Measurements from ENCODE around the gene TUBB4A.

The TUBB4A gene

GRCh38 chr19:6457958-6458694, 44.0 kb downstream of the TUBB4A start:
- peak overlapping the region; percentile 54 for H3K4me3 ChIP-seq (ENCODE audit: insufficient read depth, low read length, poor library complexity, severe bottlenecking)

GRCh38 chr19:6455924-6456323, 46.2 kb downstream of the TUBB4A start:
- no peaks in the 10 kb centered on the region for H3K9me2 ChIP-seq (replicated peaks; ENCODE audit: insufficient read depth, low read length)
- peaks cover 6% of the 10 kb centered on the region; the same call in 1 of the 2 replicates for H3K36me3 ChIP-seq (ENCODE audit: low read length)
- no peaks in the 10 kb centered on the region for H3K9me3 ChIP-seq (ENCODE audit: insufficient read depth, low read length)
- no peak overlapping the region for H3K27ac ChIP-seq (ENCODE audit: low read depth, low read length)
- H3K27me3 ChIP-seq (ENCODE audit: low read length) = no peaks in the 10 kb centered on the region
- no peak overlapping the region for H3K4me2 ChIP-seq (ENCODE audit: low read depth, low read length, poor library complexity, severe bottlenecking)
- no peak overlapping the region for H2AFZ ChIP-seq (ENCODE audit: low read depth, low read length, severe bottlenecking)
- no peaks in the 10 kb centered on the region for H3K79me2 ChIP-seq (ENCODE audit: insufficient read depth, low read length)
- H3F3A ChIP-seq (ENCODE audit: insufficient read depth) = no peaks in the 10 kb centered on the region
- no peaks in the 10 kb centered on the region for H4K20me1 ChIP-seq (ENCODE audit: low read depth, low read length)
- TF ChIP-seq EZH2phosphoT487 (conservative IDR thresholded peaks at IDR 0.05; ENCODE audit: low read length) (no peak), CTCF (IDR thresholded peaks at IDR 0.05; ENCODE audit: insufficient read depth, low read length, poor library complexity, severe bottlenecking) (no peak)
- H3K4me3 ChIP-seq (ENCODE audit: insufficient read depth, low read length, poor library complexity, severe bottlenecking) = no peak overlapping the region
- H3K9ac ChIP-seq (ENCODE audit: low read length) = no peak overlapping the region

More at GRCh38 chr19:6457958-6458694, 44.0 kb downstream of the TUBB4A start:
- TF ChIP-seq CTCF (IDR thresholded peaks at IDR 0.05; ENCODE audit: insufficient read depth, low read length, poor library complexity, severe bottlenecking) (no peak), EZH2phosphoT487 (conservative IDR thresholded peaks at IDR 0.05; ENCODE audit: low read length) (no peak)
- H3K9me2 ChIP-seq (replicated peaks; ENCODE audit: insufficient read depth, low read length) = no peaks in the 10 kb centered on the region
- peak overlapping the region; percentile 68 for H3K9ac ChIP-seq (ENCODE audit: low read length)
- H3K4me2 ChIP-seq (ENCODE audit: low read depth, low read length, poor library complexity, severe bottlenecking) = peak overlapping the region; percentile 74
- H2AFZ ChIP-seq (ENCODE audit: low read depth, low read length, severe bottlenecking) = peak overlapping the region; percentile 42
- H3K27me3 ChIP-seq (ENCODE audit: low read length) = no peaks in the 10 kb centered on the region
- no peaks in the 10 kb centered on the region for H3F3A ChIP-seq (ENCODE audit: insufficient read depth)
- no peaks in the 10 kb centered on the region for H3K79me2 ChIP-seq (ENCODE audit: insufficient read depth, low read length)
- H3K9me3 ChIP-seq (ENCODE audit: insufficient read depth, low read length) = no peaks in the 10 kb centered on the region
- no peaks in the 10 kb centered on the region for H4K20me1 ChIP-seq (ENCODE audit: low read depth, low read length)
- peak overlapping the region; percentile 11 for H3K27ac ChIP-seq (ENCODE audit: low read depth, low read length)
- peaks cover 6% of the 10 kb centered on the region; the same call in 1 of the 2 replicates for H3K36me3 ChIP-seq (ENCODE audit: low read length)

GRCh38 chr19:6453951-6454565, 48.1 kb downstream of the TUBB4A start:
- Histone ChIP-seq H3K79me2 (ENCODE audit: insufficient read depth, low read length) (no peaks in the 10 kb centered on the region), H3K9ac (ENCODE audit: low read length) (no peak overlapping the region), H3K9me2 (replicated peaks; ENCODE audit: insufficient read depth, low read length) (no peaks in the 10 kb centered on the region), H3F3A (ENCODE audit: insufficient read depth) (no peaks in the 10 kb centered on the region), H3K27ac (ENCODE audit: low read depth, low read length) (no peak overlapping the region), H4K20me1 (ENCODE audit: low read depth, low read length) (no peaks in the 10 kb centered on the region), H2AFZ (ENCODE audit: low read depth, low read length, severe bottlenecking) (no peak overlapping the region), H3K27me3 (ENCODE audit: low read length) (no peaks in the 10 kb centered on the region), H3K4me2 (ENCODE audit: low read depth, low read length, poor library complexity, severe bottlenecking) (no peak overlapping the region), H3K36me3 (ENCODE audit: low read length) (peaks cover 6% of the 10 kb centered on the region; the same call in 1 of the 2 replicates), H3K4me3 (ENCODE audit: insufficient read depth, low read length, poor library complexity, severe bottlenecking) (no peak overlapping the region), H3K9me3 (ENCODE audit: insufficient read depth, low read length) (no peaks in the 10 kb centered on the region)
- TF ChIP-seq EZH2phosphoT487 (conservative IDR thresholded peaks at IDR 0.05; ENCODE audit: low read length) = no peak
- no peak for TF ChIP-seq CTCF (IDR thresholded peaks at IDR 0.05; ENCODE audit: insufficient read depth, low read length, poor library complexity, severe bottlenecking)
